GM12872 (cell line): Measurements from ENCODE around the gene PDCD6IP.

Experiments
- CTCF ChIP-seq: IDR thresholded peaks from 3 replicates; pipeline ENCODE4 v1.5.1; 2011; ENCODE audit warnings: low read depth, mild to moderate bottlenecking, low read length, moderate library complexity; ENCODE audit not compliant: insufficient read depth

PDCD6IP gene

GRCh38 chr3:33865133-33865532 lies 66.7 kb downstream of the PDCD6IP start:
- no peak for TF ChIP-seq CTCF

GRCh38 chr3:33868309-33868708 lies 69.9 kb downstream of the PDCD6IP start:
- no peak for TF ChIP-seq CTCF

GRCh38 chr3:33869977-33870376 lies 71.5 kb downstream of the PDCD6IP start:
- no peak for TF ChIP-seq CTCF

- no peak for TF ChIP-seq CTCF
These were observed 76.4 kb downstream of the PDCD6IP start for GRCh38 chr3:33874815-33875214.

- no peak for TF ChIP-seq CTCF
These were observed 77.2 kb downstream of the PDCD6IP start for GRCh38 chr3:33875680-33876079.

GRCh38 chr3:33877187-33877586 lies 78.8 kb downstream of the PDCD6IP start:
- TF ChIP-seq CTCF: no peak

- TF ChIP-seq CTCF: no peak
These were observed 81.1 kb downstream of the PDCD6IP start for GRCh38 chr3:33879540-33879939.
